ENCODE measurements around the gene FAM13B. TPM values are rescaled to one million over a fixed set of nuclear protein-coding genes. Genes with fewer than 3 reads are reported as not detected.
A peak's percentile ranks its signal among the peaks of the same experiment; 100 is the strongest.

FAM13B gene
- total and polyA plus RNA-seq, 9 of the 15 experiments (the other 6 are each of a cell fraction or from before 2014, with no cell fraction given) = 2.3 to 21.6 (median 14.1) TPM

DNA sequence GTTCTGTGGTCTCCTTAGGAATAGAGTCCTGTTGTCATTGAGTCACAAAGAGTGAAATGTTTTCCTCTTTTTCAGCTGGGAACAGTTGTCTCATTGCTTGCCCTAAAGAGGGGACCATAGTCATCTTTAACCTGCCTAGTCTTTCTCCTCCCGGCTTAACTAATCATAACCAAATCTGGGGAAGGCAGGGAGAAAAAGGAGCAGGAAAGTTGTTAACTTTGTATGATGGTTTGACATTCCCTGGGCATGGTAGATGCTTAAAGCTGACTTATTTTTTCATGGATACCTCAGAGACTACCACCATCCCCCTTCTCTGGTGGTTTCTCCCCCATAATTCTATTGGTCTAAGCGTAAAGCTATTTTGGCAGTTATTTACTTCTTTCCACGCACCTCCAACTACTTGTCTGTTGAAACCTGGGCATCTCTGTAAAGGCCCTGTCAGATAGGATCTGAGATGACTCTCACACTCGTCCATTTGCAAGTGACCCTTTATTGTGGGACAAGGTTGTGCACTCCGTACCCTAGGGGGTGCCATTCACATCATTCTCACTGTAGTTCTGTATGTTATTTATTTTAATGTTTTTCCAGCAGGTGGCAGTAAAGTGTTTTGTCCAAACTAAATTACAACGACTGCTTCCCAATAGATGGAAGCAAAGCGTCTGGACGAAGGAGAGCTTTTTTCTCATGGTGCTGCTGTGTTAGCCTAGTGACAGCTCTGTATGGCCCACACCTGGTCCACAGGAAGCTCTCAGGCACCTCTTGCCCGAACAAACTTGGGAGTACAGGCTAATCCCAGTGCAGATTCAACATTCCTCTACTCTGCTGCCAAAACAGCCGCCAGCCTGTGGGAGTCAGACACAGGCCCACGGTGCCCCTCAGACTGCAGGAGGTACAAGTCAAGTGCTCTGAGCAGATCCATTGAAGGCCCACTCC lies 3.0 kb upstream of the FAM13B start (continued):
- TF ChIP-seq RREB1 (CRISPR knock-in tag; IDR thresholded peaks at IDR 0.05) = no peak
- peak; percentile 33; the same call in 1 of the 2 replicates for TF ChIP-seq GATA2 (CRISPR knock-in tag; IDR thresholded peaks at IDR 0.05)
- TF ChIP-seq SMARCA4 (IDR thresholded peaks at IDR 0.05) = 0 out of 2 replicates have a peak, but pooled peaks have one; percentile 30
- TF ChIP-seq MAZ (CRISPR knock-in tag; conservative IDR thresholded peaks at IDR 0.05 in 1 of 2, IDR thresholded peaks at IDR 0.05 in 1 of 2) = peak in 1 of 2 experiments; percentile 36; a peak in 1 of 4 replicates
- peak; percentile 86 for TF ChIP-seq CTBP1 (IDR thresholded peaks at IDR 0.05; ENCODE audit: borderline replicate concordance)
- TF ChIP-seq JUND (IDR thresholded peaks at IDR 0.05; ENCODE audit: borderline replicate concordance, low read depth, low read length) = peak; percentile 69
- TF ChIP-seq JUND (tag; IDR thresholded peaks at IDR 0.05; ENCODE audit: borderline replicate concordance, low read depth, low read length) = no peak; the same call in 2 of the 3 replicates
- TF ChIP-seq MTA3 (IDR thresholded peaks at IDR 0.05; ENCODE audit: borderline replicate concordance) = peak; percentile 62; the same call in 1 of the 2 replicates
- TF ChIP-seq ZFX (CRISPR knock-in tag; IDR thresholded peaks at IDR 0.05) = peak; percentile 34
- no peak for TF ChIP-seq PTRF (tag; IDR thresholded peaks at IDR 0.05)
- TF ChIP-seq, protein P1, sequence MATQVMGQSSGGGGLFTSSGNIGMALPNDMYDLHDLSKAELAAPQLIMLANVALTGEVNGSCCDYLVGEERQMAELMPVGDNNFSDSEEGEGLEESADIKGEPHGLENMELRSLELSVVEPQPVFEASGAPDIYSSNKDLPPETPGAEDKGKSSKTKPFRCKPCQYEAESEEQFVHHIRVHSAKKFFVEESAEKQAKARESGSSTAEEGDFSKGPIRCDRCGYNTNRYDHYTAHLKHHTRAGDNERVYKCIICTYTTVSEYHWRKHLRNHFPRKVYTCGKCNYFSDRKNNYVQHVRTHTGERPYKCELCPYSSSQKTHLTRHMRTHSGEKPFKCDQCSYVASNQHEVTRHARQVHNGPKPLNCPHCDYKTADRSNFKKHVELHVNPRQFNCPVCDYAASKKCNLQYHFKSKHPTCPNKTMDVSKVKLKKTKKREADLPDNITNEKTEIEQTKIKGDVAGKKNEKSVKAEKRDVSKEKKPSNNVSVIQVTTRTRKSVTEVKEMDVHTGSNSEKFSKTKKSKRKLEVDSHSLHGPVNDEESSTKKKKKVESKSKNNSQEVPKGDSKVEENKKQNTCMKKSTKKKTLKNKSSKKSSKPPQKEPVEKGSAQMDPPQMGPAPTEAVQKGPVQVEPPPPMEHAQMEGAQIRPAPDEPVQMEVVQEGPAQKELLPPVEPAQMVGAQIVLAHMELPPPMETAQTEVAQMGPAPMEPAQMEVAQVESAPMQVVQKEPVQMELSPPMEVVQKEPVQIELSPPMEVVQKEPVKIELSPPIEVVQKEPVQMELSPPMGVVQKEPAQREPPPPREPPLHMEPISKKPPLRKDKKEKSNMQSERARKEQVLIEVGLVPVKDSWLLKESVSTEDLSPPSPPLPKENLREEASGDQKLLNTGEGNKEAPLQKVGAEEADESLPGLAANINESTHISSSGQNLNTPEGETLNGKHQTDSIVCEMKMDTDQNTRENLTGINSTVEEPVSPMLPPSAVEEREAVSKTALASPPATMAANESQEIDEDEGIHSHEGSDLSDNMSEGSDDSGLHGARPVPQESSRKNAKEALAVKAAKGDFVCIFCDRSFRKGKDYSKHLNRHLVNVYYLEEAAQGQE (IDR thresholded peaks at IDR 0.05; ENCODE audit: borderline replicate concordance) = peak; percentile 80; the same call in 1 of the 2 replicates
- TF ChIP-seq, protein P1 (CRISPR knock-in tag; IDR thresholded peaks at IDR 0.05; ENCODE audit: low read depth) = no peak
- TF ChIP-seq TAF9B (IDR thresholded peaks at IDR 0.05; ENCODE audit: partially characterized antibody) = no peak
